GM23248 (cell line): ENCODE data around the gene AGTR1. TPM values are rescaled to one million over a fixed set of nuclear protein-coding genes. Genes with fewer than 3 reads are reported as not detected.

Source experiments
- DNase-seq: peaks from one replicate; pipeline ENCODE4 v3.0.0-alpha.2; 2015
- H2AFZ ChIP-seq: fragments of 200-600 bp; sonication (generic); 2 replicates; pipeline ENCODE4 v1.6.1; 2016; ENCODE audit warnings: antibody characterized with exemption
- H3F3A ChIP-seq: fragments of 200-600 bp; sonication (generic); 2 replicates; pipeline ENCODE4 v1.6.1; 2016; ENCODE audit warnings: mild to moderate bottlenecking, antibody characterized with exemption, mixed run types; ENCODE audit not compliant: insufficient read depth
- H3K27ac ChIP-seq: fragments of 200-600 bp; sonication (generic); 2 replicates; pipeline ENCODE4 v1.5.1; 2016; ENCODE audit warnings: mild to moderate bottlenecking
- H3K27me3 ChIP-seq: fragments of 200-600 bp; sonication (generic); replicated peaks from 2 replicates; pipeline ENCODE4 v1.6.1; 2016; ENCODE audit warnings: mild to moderate bottlenecking; ENCODE audit not compliant: insufficient read depth
- H3K36me3 ChIP-seq: fragments of 200-600 bp; sonication (generic); 2 replicates; pipeline ENCODE4 v1.6.1; 2016; ENCODE audit warnings: low read depth, mild to moderate bottlenecking
- H3K4me1 ChIP-seq: fragments of 200-600 bp; sonication (generic); 2 replicates; pipeline ENCODE4 v1.6.1; 2016; ENCODE audit warnings: mild to moderate bottlenecking; ENCODE audit not compliant: insufficient read depth
- H3K4me2 ChIP-seq: fragments of 200-600 bp; sonication (generic); one replicate; pipeline ENCODE4 v1.6.1; 2016; ENCODE audit warnings: mild to moderate bottlenecking; ENCODE audit not compliant: unreplicated experiment
- H3K4me3 ChIP-seq: fragments of 200-600 bp; sonication (generic); 2 replicates; pipeline ENCODE4 v1.5.1; 2016; ENCODE audit warnings: mild to moderate bottlenecking
- H3K79me2 ChIP-seq: fragments of 200-600 bp; sonication (generic); 2 replicates; pipeline ENCODE4 v1.6.1; 2016; ENCODE audit warnings: mild to moderate bottlenecking; ENCODE audit not compliant: insufficient read depth
- H3K9ac ChIP-seq: fragments of 200-600 bp; sonication (generic); 2 replicates; pipeline ENCODE4 v1.6.1; 2016; ENCODE audit warnings: mild to moderate bottlenecking
- H3K9me2 ChIP-seq: fragments of 200-600 bp; sonication (generic); 2 replicates; pipeline ENCODE4 v1.6.1; 2016; ENCODE audit warnings: mixed run types, mild to moderate bottlenecking, moderate library complexity; ENCODE audit not compliant: insufficient read depth
- H3K9me3 ChIP-seq: fragments of 200-600 bp; sonication (generic); one replicate; pipeline ENCODE4 v1.6.1; 2017; ENCODE audit warnings: low read depth
- H4K20me1 ChIP-seq: fragments of 200-600 bp; sonication (generic); 2 replicates; pipeline ENCODE4 v1.6.0; 2016; ENCODE audit not compliant: insufficient read depth
- EZH2 ChIP-seq: fragments of 200-600 bp; sonication (generic); IDR thresholded peaks from 2 replicates; pipeline ENCODE4 v1.6.1; 2018; ENCODE audit warnings: antibody characterized with exemption, mild to moderate bottlenecking; ENCODE audit not compliant: insufficient read depth, poor library complexity, severe bottlenecking
- EZH2phosphoT487 ChIP-seq: fragments of 200-600 bp; sonication (generic); IDR thresholded peaks from 2 replicates; pipeline ENCODE4 v1.6.1; 2018; ENCODE audit warnings: antibody characterized with exemption, moderate library complexity, mild to moderate bottlenecking, low read depth; ENCODE audit not compliant: insufficient read depth
- WGBS, 2 experiments: methylation state at CpG; one replicate each; pipeline ENCODE4 v1.1.6; 2015 to 2017; ENCODE audit warnings: low lambda C conversion rate in 2 of 2, low coverage in 1 of 2; ENCODE audit errors: missing lambda C conversion rate in 2 of 2; 5-methylcytosine and 5-hydroxymethylcytosine counted together
- in situ Hi-C: fragments of 300-500 bp; cut with MboI; formaldehyde crosslinking; loops from 2 replicates; pipeline ENCODE4 v1.15.0; 2020
- polyA plus RNA-seq: library from polyadenylated mRNA; unstranded; fragments of >200 nt; fragmentation: Nextera tagmentation; extraction: Ambion mirVana; gene quantifications from 2 replicates; pipeline ENCODE4 v1.2.1, GENCODE V29; 2016
- total RNA-seq: library from RNA; depleted of rRNA; stranded (reverse); fragments of >200 nt; shearing (Covaris generic); gene quantifications from 2 replicates; pipeline ENCODE4 v1.2.3, GENCODE V29; 2014

Gene AGTR1
- total and polyA plus RNA-seq, 2 experiments from 2014 or later = 4.0 TPM

GRCh38 chr3:148737104-148737530 lies 39.4 kb downstream of the AGTR1 start:
- no peaks in the 10 kb centered on the region for H3K79me2 ChIP-seq
- peaks cover 25% of the 10 kb centered on the region for H3K4me1 ChIP-seq
- no peak overlapping the region for H3K9ac ChIP-seq
- whole genome bisulfite sequencing, 2 experiments = 51 to 59% methylated on average over 2 of the region's 2 CpGs
- H3K36me3 ChIP-seq = no peaks in the 10 kb centered on the region
- no peak overlapping the region for H3K27ac ChIP-seq
- H3K4me2 ChIP-seq = no peak overlapping the region
- H4K20me1 ChIP-seq = no peaks in the 10 kb centered on the region
- no peak overlapping the region for H2AFZ ChIP-seq
- H3K4me3 ChIP-seq = no peak overlapping the region
- DNase-seq = peak; percentile 58
- H3F3A ChIP-seq = peaks cover 20% of the 10 kb centered on the region; the same call in 1 of the 2 replicates
- H3K9me2 ChIP-seq = no peaks in the 10 kb centered on the region
- H3K27me3 ChIP-seq = no peaks in the 10 kb centered on the region
- H3K9me3 ChIP-seq = no peaks in the 10 kb centered on the region
- in situ Hi-C loops = no loop called here
- TF ChIP-seq EZH2 (no peak), EZH2phosphoT487 (no peak)

- Histone ChIP-seq H3K4me2 (no peak overlapping the region), H3K9me2 (no peaks in the 10 kb centered on the region), H3K79me2 (no peaks in the 10 kb centered on the region), H3K36me3 (no peaks in the 10 kb centered on the region), H3K9ac (no peak overlapping the region), H3K27me3 (no peaks in the 10 kb centered on the region), H4K20me1 (no peaks in the 10 kb centered on the region), H3K9me3 (no peaks in the 10 kb centered on the region), H3F3A (peaks cover 20% of the 10 kb centered on the region; the same call in 1 of the 2 replicates), H3K27ac (no peak overlapping the region), H2AFZ (no peak overlapping the region), H3K4me1 (peaks cover 25% of the 10 kb centered on the region), H3K4me3 (no peak overlapping the region)
- WGBS, 2 experiments = 94 to 100% methylated on average over 1 of the region's 1 CpG
- no peak for DNase-seq
- TF ChIP-seq EZH2phosphoT487 = no peak
- no peak for TF ChIP-seq EZH2
- in situ Hi-C loops = no loop called here
Measured at GRCh38 chr3:148739720-148740119, 42.0 kb downstream of the AGTR1 start.

GRCh38 chr3:148740291-148740690 lies 42.6 kb downstream of the AGTR1 start:
- H4K20me1 ChIP-seq = no peaks in the 10 kb centered on the region
- H3K4me1 ChIP-seq = peaks cover 21% of the 10 kb centered on the region
- H3K9me2 ChIP-seq = no peaks in the 10 kb centered on the region
- in situ Hi-C loops = no loop called here
- no peaks in the 10 kb centered on the region for H3K36me3 ChIP-seq
- DNase-seq = no peak
- WGBS, 2 experiments = 51 to 65% methylated on average over 2 of the region's 2 CpGs
- no peak overlapping the region for H3K4me2 ChIP-seq
- no peaks in the 10 kb centered on the region for H3K27me3 ChIP-seq
- TF ChIP-seq EZH2phosphoT487 = no peak
- H3K79me2 ChIP-seq = no peaks in the 10 kb centered on the region
- no peaks in the 10 kb centered on the region for H3K9me3 ChIP-seq
- no peak overlapping the region for H3K4me3 ChIP-seq
- H3K27ac ChIP-seq = no peak overlapping the region
- no peak overlapping the region for H3K9ac ChIP-seq
- H3F3A ChIP-seq = peaks cover 20% of the 10 kb centered on the region; the same call in 1 of the 2 replicates
- H2AFZ ChIP-seq = no peak overlapping the region

GRCh38 chr3:148741219-148741618 lies 43.5 kb downstream of the AGTR1 start:
- 96 to 98% methylated on average over 10 of the region's 10 CpGs for WGBS, 2 experiments
- Histone ChIP-seq H3K4me1 (peaks cover 13% of the 10 kb centered on the region; the same call in 1 of the 2 replicates), H3K36me3 (no peaks in the 10 kb centered on the region), H3K9me2 (no peaks in the 10 kb centered on the region), H3K4me2 (no peak overlapping the region), H3K79me2 (no peaks in the 10 kb centered on the region), H3K9me3 (no peaks in the 10 kb centered on the region), H3F3A (peaks cover 16% of the 10 kb centered on the region; the same call in 1 of the 2 replicates), H3K9ac (no peak overlapping the region), H4K20me1 (no peaks in the 10 kb centered on the region), H2AFZ (no peak overlapping the region), H3K27ac (no peak overlapping the region), H3K4me3 (no peak overlapping the region), H3K27me3 (no peaks in the 10 kb centered on the region)
- TF ChIP-seq EZH2 = no peak
- no peak for TF ChIP-seq EZH2phosphoT487
- in situ Hi-C loops = no loop called here
- no peak for DNase-seq

GRCh38 chr3:148742118-148742517 lies 44.4 kb downstream of the AGTR1 start:
- WGBS, 2 experiments = 90 to 93% methylated on average over 6 of the region's 6 CpGs

More at GRCh38 chr3:148742118-148742517, 44.4 kb downstream of the AGTR1 start:
- no peak for TF ChIP-seq EZH2
- TF ChIP-seq EZH2phosphoT487 = no peak
- Histone ChIP-seq H3K9me2 (no peaks in the 10 kb centered on the region), H3K36me3 (no peaks in the 10 kb centered on the region), H4K20me1 (no peaks in the 10 kb centered on the region), H2AFZ (no peak overlapping the region), H3K4me3 (no peak overlapping the region), H3K9ac (no peak overlapping the region), H3K4me2 (no peak overlapping the region), H3K9me3 (no peaks in the 10 kb centered on the region), H3F3A (peaks cover 8% of the 10 kb centered on the region; the same call in 1 of the 2 replicates), H3K27ac (no peak overlapping the region), H3K4me1 (peaks cover 7% of the 10 kb centered on the region; the same call in 1 of the 2 replicates), H3K79me2 (no peaks in the 10 kb centered on the region), H3K27me3 (no peaks in the 10 kb centered on the region)
- DNase-seq = no peak
- in situ Hi-C loops = no loop called here
